Keratinocyte (primary cell): ENCODE results near the gene FAM13C. TPM values are rescaled to one million over a fixed set of nuclear protein-coding genes. Genes with fewer than 3 reads are reported as not detected.

Source experiments
- DNase-seq: peaks from one replicate; pipeline ENCODE4 v3.0.0-alpha.2; 2011; ENCODE audit warnings: low read depth, missing footprints, low spot score
- FAIRE-seq: peaks from 2 replicates; lab custom pipeline; 2011; peaks lifted over from hg19 to GRCh38; lab: Jason Lieb, UNC
- H2AFZ ChIP-seq: 2 replicates; pipeline ENCODE4 v1.6.0; 2012; ENCODE audit warnings: low read length, control low read depth, inconsistent platforms; ENCODE audit not compliant: control insufficient read depth
- H3K27ac ChIP-seq: 2 replicates; pipeline ENCODE4 v1.5.1; 2011; ENCODE audit warnings: low read length; ENCODE audit not compliant: control insufficient read depth, insufficient read depth
- H3K27me3 ChIP-seq: 3 replicates; pipeline ENCODE4 v1.6.0; 2011; ENCODE audit warnings: low read length; ENCODE audit not compliant: control insufficient read depth, insufficient read depth; ENCODE audit errors: extremely low read depth
- H3K36me3 ChIP-seq, 2 experiments: 2 replicates in 1 of 2; 3 replicates in 1 of 2; pipeline ENCODE4 v1.5.1; 2011; ENCODE audit warnings: low read length in 2 of 2, mild to moderate bottlenecking in 1 of 2; ENCODE audit not compliant: control insufficient read depth in 2 of 2, insufficient read depth in 2 of 2; ENCODE audit errors: extremely low read depth in 1 of 2
- H3K4me1 ChIP-seq: 3 replicates; pipeline ENCODE4 v1.5.1; 2011; ENCODE audit warnings: low read length; ENCODE audit not compliant: control insufficient read depth, insufficient read depth; ENCODE audit errors: extremely low read depth
- H3K4me2 ChIP-seq: 3 replicates; pipeline ENCODE4 v1.6.0; 2011; ENCODE audit warnings: low read depth, low read length; ENCODE audit not compliant: control insufficient read depth, insufficient read depth; ENCODE audit errors: extremely low read depth
- H3K4me3 ChIP-seq, 3 experiments: fragments of 200-600 bp in 1 of 3; sonication (generic) in 1 of 3; 2 replicates in 2 of 3; 3 replicates in 1 of 3; pipeline ENCODE4 v1.5.1; 2011 to 2016; ENCODE audit warnings: low read length in 3 of 3, mild to moderate bottlenecking in 3 of 3, control low read depth in 2 of 3, inconsistent platforms in 1 of 3, low read depth in 1 of 3, mixed read lengths in 1 of 3, mixed run types in 1 of 3, moderate library complexity in 1 of 3; ENCODE audit not compliant: control insufficient read depth in 2 of 3, insufficient read depth in 2 of 3; ENCODE audit errors: extremely low read depth in 1 of 3
- H3K79me2 ChIP-seq: 2 replicates; pipeline ENCODE4 v1.6.0; 2012; ENCODE audit warnings: low read length; ENCODE audit not compliant: control insufficient read depth, insufficient read depth
- H3K9ac ChIP-seq: 3 replicates; pipeline ENCODE4 v1.6.0; 2011; ENCODE audit warnings: low read length; ENCODE audit not compliant: control insufficient read depth, insufficient read depth; ENCODE audit errors: extremely low read depth
- H3K9me1 ChIP-seq: 3 replicates; pipeline ENCODE4 v1.6.0; 2011; ENCODE audit warnings: low read length; ENCODE audit not compliant: control insufficient read depth, insufficient read depth; ENCODE audit errors: extremely low read depth
- H3K9me3 ChIP-seq: 2 replicates; pipeline ENCODE4 v1.5.1; 2012; ENCODE audit warnings: low read depth, low read length; ENCODE audit not compliant: control insufficient read depth
- H4K20me1 ChIP-seq: 3 replicates; pipeline ENCODE4 v1.6.0; 2011; ENCODE audit warnings: low read length; ENCODE audit not compliant: control insufficient read depth, insufficient read depth; ENCODE audit errors: extremely low read depth
- EZH2 ChIP-seq: IDR thresholded peaks from one replicate; pipeline ENCODE4 v1.6.1; 2012; ENCODE audit warnings: inconsistent platforms, mild to moderate bottlenecking, low read length, moderate library complexity
- dilution Hi-C: fragments of 300-500 bp; cut with MboI; formaldehyde crosslinking; loops from one replicate; pipeline ENCODE4 v1.7.0; 2020; ENCODE audit warnings: low sequenced_read_pairs; ENCODE audit not compliant: extremely low pct_ligation_motif_present
- polyA plus RNA-seq, 5 experiments: library from polyadenylated mRNA; depleted of rRNA in 3 of 5; stranded (reverse) in 3 of 5; stranded (forward) in 1 of 5; unstranded in 1 of 5; fragments of >200 nt; gene quantifications; 1 replicate in 1 of 5; 2 replicates in 3 of 5; 3 replicates in 1 of 5; pipeline versions ENCODE4 v1.2.1 to v1.2.3, GENCODE V29; 2011 to 2012; ENCODE audit warnings: missing spikeins in 2 of 5, low read depth in 1 of 5, low replicate concordance in 1 of 5
- TF ChIP-seq, protein P1 (sequence below), 3 experiments: IDR thresholded peaks in 1 of 3; conservative IDR thresholded peaks in 1 of 3; optimal IDR thresholded peaks in 1 of 3; 2 replicates in 2 of 3; 3 replicates in 1 of 3; pipeline versions ENCODE3 to v1.5.1; 2011; ENCODE audit warnings: low read length in 3 of 3, mild to moderate bottlenecking in 3 of 3, moderate library complexity in 2 of 3, control low read depth in 1 of 3, inconsistent platforms in 1 of 3; ENCODE audit not compliant: insufficient read depth in 2 of 3; ENCODE audit errors: extremely low read depth in 1 of 3

The FAM13C gene
- polyA plus RNA-seq, 1 donor (not counting 4 experiments of a cell fraction or from before 2014, with no cell fraction given): 0.58 TPM

DNA sequence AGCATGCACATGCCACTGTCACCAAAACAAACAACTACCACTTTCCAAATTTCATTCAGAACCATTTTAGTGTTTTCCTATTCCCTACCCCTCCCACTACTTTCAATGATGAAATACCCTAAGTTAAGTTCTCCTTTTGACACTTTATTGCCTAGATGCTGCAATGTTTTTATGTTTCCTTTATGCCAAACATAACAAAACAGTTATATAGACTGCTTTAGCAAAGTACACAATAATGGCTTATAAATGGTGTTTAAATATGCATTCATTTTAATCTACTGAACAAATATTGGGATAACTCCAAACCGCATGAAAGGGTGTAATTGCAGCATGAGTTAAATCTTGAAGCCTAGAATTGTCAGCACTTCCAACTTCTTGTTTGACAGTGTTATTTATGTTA is 116.7 kb downstream of the FAM13C start:
- H2AFZ ChIP-seq: no peak overlapping the region
- dilution Hi-C loops: loop anchor here (25.0 kb wide), 1 partner anchor 367 kb away; no protein-coding TSS in a partner anchor
- TF ChIP-seq, protein P1, sequence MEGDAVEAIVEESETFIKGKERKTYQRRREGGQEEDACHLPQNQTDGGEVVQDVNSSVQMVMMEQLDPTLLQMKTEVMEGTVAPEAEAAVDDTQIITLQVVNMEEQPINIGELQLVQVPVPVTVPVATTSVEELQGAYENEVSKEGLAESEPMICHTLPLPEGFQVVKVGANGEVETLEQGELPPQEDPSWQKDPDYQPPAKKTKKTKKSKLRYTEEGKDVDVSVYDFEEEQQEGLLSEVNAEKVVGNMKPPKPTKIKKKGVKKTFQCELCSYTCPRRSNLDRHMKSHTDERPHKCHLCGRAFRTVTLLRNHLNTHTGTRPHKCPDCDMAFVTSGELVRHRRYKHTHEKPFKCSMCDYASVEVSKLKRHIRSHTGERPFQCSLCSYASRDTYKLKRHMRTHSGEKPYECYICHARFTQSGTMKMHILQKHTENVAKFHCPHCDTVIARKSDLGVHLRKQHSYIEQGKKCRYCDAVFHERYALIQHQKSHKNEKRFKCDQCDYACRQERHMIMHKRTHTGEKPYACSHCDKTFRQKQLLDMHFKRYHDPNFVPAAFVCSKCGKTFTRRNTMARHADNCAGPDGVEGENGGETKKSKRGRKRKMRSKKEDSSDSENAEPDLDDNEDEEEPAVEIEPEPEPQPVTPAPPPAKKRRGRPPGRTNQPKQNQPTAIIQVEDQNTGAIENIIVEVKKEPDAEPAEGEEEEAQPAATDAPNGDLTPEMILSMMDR (optimal IDR thresholded peaks at IDR 0.05 in 1 of 3, IDR thresholded peaks at IDR 0.05 in 1 of 3, conservative IDR thresholded peaks at IDR 0.05 in 1 of 3; ENCODE audit: extremely low read depth in 1 of 3, insufficient read depth in 2 of 3, low read length in 3 of 3): no peak
- no peak for TF ChIP-seq EZH2
- FAIRE-seq: no peak
- H3K27ac ChIP-seq: no peak overlapping the region
- no peaks in the 10 kb centered on the region for H3K4me1 ChIP-seq
- H3K79me2 ChIP-seq: no peaks in the 10 kb centered on the region
- no peak overlapping the region for H3K4me2 ChIP-seq
- H3K9ac ChIP-seq: no peak overlapping the region
- H3K4me3 ChIP-seq: no peak overlapping the region
- H3K36me3 ChIP-seq: no peaks in the 10 kb centered on the region
- H3K9me1 ChIP-seq: no peaks in the 10 kb centered on the region
- H3K27me3 ChIP-seq: no peaks in the 10 kb centered on the region
- no peak for DNase-seq
- no peaks in the 10 kb centered on the region for H3K9me3 ChIP-seq
- H4K20me1 ChIP-seq: no peaks in the 10 kb centered on the region

- no peaks in the 10 kb centered on the region for H3K4me1 ChIP-seq
- no peak overlapping the region for H3K4me2 ChIP-seq
- dilution Hi-C loops: loop anchor here (25.0 kb wide), 1 partner anchor 367 kb away; no protein-coding TSS in a partner anchor
- FAIRE-seq (no peak), DNase-seq (no peak)
- no peaks in the 10 kb centered on the region for H3K27me3 ChIP-seq
- H3K9me1 ChIP-seq: no peaks in the 10 kb centered on the region
- TF ChIP-seq EZH2: no peak
- TF ChIP-seq, protein P1 (optimal IDR thresholded peaks at IDR 0.05 in 1 of 3, IDR thresholded peaks at IDR 0.05 in 1 of 3, conservative IDR thresholded peaks at IDR 0.05 in 1 of 3; ENCODE audit: extremely low read depth in 1 of 3, insufficient read depth in 2 of 3, low read length in 3 of 3): no peak
- no peaks in the 10 kb centered on the region for H4K20me1 ChIP-seq
- H3K36me3 ChIP-seq: no peaks in the 10 kb centered on the region
- no peaks in the 10 kb centered on the region for H3K9me3 ChIP-seq
- H2AFZ ChIP-seq: no peak overlapping the region
- no peak overlapping the region for H3K27ac ChIP-seq
- H3K79me2 ChIP-seq: no peaks in the 10 kb centered on the region
- no peak overlapping the region for H3K4me3 ChIP-seq
- no peak overlapping the region for H3K9ac ChIP-seq
Measured at GRCh38 chr10:59244871-59245270, 117.5 kb downstream of the FAM13C start.
